Measurements from ENCODE around the gene TRUB1. TPM values are rescaled to one million over a fixed set of nuclear protein-coding genes. Genes with fewer than 3 reads are reported as not detected.
A peak's percentile ranks its signal among the peaks of the same experiment; 100 is the strongest.
"Not testable (repeated sequence)": the region's sequence is repeated elsewhere in the genome, so short reads cannot be mapped to it uniquely, and the experiment has no call there.

The TRUB1 gene
- total RNA-seq = 11.2 TPM

DNA sequence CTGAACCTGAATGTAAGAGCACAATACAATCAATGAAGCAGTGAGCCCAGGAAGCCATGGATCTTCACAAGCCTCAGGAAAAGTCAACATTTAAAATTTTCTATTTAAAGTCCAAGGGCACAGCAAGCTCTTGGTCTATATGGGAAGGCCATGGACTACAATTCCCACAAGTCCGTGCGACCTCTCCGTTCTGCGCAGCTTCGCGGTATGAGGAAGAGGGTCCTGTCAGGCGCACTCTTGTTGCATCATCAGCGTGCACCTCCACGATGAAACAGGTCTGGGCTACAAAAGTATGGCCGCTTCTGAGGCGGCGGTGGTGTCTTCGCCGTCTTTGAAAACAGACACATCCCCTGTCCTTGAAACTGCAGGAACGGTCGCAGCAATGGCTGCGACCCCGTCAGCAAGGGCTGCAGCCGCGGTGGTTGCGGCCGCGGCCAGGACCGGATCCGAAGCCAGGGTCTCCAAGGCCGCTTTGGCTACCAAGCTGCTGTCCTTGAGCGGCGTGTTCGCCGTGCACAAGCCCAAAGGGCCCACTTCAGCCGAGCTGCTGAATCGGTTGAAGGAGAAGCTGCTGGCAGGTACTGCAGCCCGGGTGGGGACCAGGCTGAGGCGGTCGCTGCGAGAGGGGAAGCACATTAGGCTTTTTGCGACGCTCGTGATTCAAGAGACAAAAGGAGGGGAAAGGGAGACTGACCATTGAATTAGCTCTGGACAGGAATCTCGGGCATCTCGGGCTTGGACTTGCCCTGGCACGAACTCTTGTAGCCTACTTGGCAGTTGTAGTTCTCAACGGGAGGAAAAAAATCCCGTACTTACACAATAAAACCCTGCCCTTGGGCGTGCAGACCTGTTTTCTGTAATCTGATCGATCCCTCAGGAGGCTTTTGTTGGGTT, at the start of gene TRUB1:
TRUB1 (plus strand) TSS at position 234 of the 894 bp plus-strand sequence; CDS start at position 293, 59 bp downstream.
- intact Hi-C loops (cut with DNase I) = no loop called here
- ATAC-seq (peak; percentile 100), DNase-seq (ENCODE audit: low spot score) (peak; percentile 95)

DNA sequence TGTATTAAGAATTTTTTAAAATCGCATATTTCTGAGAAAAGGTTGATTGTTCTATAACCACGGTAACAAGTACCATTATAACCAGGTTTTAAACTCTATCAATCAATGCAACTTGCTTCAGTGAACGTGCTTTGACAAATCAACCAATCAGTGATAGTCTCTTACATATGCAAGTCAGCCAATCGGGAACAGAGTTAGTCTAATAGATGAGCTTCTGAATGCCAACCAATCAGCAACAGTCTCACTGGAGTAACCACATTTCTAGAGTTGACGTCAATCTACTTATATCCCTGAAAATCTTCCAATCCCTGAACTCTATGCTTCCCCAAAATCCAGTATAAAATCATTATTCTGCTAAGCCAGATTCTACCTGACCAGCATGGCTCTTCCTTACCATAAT, 44.7 kb upstream of the TRUB1 start:
- DNase-seq (ENCODE audit: low spot score) (no peak), ATAC-seq (no peak)
- intact Hi-C loops (cut with DNase I) = no loop called here

DNA sequence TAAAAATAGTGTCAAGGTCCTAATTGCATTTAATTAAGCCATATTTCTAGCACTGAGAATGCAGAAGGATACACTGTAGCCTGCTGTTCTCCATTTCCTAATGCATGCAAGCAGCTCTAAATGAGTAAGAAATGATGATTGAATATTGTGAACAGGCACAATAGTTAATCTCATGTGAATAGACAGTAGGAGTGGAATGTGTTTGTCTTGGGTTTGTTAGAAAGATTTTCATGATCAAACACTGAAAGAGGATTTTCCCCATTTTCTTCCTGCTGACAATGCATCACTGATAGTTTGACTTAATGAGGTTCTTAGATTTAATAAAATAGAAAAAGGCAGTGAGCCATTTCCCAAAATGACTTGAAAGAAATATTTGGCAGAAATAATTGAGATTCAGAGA, 43.1 kb upstream of the TRUB1 start:
- DNase-seq (ENCODE audit: low spot score) (no peak), ATAC-seq (no peak)
- intact Hi-C loops (cut with DNase I) = no loop called here

DNA sequence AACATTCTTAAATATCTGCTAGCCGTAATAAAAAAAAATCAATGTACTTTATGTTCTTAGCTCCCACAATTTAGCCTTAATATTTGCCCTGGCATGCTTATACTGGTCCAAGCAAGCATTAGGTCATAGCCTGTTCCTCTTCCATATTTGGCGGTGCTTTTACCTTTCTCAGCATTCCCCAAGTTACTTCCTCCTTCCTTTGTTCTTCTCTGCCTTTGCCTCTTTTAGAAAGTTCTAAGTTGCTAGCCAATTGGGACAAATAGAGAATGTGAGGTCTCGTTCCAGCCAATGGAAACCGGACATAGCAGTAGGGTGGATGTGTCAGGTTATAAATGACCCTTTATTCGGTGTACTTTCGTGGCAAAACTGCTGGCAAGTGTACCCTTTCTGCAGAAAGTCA, 41.0 kb upstream of the TRUB1 start:
- ATAC-seq; DNase-seq (ENCODE audit: low spot score); intact Hi-C loops (cut with DNase I): not testable (repeated sequence)

DNA sequence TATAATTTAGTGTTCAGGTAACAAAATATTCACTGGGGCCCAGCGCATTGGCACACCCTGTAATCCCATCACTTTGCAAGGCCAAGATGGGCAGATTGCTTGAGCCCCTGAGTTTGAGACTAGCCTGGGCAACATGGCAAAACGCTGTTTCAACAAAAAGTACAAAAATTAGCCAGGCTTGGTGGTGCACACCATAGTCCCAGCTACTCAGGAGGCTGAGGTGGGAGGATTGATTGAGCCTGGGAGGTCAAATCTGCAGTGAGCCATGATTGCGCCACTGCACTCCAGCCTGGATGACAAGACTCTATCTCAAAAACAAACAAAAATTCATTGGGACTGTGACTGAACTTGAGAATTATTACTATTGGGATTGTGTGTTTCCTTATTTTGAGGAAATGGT, 40.4 kb upstream of the TRUB1 start:
- DNase-seq (ENCODE audit: low spot score) (no peak), ATAC-seq (no peak)
- intact Hi-C loops (cut with DNase I) = no loop called here

DNA sequence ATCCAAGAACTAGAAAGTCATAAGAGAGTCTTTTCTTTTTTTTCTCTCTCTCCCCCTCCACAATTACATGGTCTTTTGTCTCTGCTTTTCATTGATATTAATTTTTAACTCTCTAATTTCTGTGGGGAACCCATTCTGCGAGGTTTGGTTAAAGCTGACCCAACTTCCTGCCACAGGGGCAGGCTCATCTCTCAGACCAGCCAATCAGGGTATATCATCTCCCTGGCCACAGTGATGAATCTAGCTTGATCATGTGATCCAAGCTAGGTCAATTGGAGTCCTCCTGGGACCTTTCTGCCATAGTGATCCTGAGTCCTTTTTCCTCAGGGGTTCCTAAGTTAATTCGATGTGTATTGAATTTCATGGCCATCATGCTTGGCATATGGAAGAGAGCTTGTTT, 38.0 kb upstream of the TRUB1 start:
- intact Hi-C loops (cut with DNase I) = no loop called here
- ATAC-seq (no peak), DNase-seq (ENCODE audit: low spot score) (no peak)

DNA sequence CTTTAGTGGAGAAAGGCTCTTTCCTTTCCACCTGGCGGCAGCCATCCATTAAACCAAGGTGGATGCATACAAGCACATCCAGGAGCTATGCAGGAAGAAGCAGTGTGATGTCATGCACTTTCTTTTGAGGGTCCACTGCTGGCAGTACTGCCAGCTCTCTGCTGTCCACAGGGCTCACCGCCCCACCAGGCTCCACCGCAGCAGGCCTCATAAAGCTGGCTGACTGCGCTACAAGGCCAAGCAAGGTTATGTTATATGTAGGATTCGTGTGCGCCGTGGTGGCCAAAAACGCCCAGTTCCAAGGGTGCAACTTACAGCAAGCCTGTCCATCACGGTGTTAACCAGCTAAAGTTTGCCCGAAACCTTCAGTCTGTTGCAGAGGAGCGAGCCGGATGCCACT, 37.3 kb upstream of the TRUB1 start:
- intact Hi-C loops (cut with DNase I) = no loop called here
- ATAC-seq (no peak), DNase-seq (ENCODE audit: low spot score) (no peak)

DNA sequence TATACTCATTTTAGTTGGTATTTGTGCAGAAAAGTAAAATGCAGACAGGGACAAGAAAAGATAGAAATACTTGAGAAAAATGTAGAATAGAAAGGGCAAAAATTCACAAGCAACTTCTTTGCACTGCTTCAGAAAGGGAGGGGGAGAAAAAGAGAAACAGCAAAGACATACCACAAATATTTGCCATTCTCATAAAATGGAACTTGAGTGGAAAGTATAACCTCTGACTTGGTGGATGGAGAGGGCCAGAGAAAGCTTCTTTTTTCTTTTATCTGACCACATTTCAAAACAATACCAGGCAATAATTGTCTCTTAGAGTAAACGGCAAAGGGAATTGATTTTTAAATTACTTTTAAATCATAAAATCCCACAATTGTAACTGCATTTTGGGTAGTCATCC, 35.8 kb upstream of the TRUB1 start:
- DNase-seq (ENCODE audit: low spot score) (no peak), ATAC-seq (no peak)
- intact Hi-C loops (cut with DNase I) = no loop called here

DNA sequence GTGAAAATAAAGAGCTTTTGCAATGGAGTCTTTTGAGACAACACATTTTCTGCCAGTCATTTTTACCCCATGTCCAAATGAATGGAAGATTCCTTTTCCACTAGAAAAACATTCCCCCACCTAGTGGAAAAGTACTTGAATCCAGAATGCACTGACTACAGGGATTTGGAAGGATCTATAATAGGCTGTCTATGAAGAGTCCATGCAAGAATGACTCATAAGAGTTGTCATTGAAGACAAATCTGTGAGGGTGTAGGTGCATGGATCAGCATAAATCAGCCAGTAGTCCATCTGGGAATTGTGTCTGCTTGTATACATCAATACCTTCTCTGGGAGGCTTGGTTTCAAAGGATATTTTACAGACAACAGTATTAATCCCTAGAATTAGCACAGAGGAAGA, 32.5 kb upstream of the TRUB1 start:
- DNase-seq (ENCODE audit: low spot score) = no peak

DNA sequence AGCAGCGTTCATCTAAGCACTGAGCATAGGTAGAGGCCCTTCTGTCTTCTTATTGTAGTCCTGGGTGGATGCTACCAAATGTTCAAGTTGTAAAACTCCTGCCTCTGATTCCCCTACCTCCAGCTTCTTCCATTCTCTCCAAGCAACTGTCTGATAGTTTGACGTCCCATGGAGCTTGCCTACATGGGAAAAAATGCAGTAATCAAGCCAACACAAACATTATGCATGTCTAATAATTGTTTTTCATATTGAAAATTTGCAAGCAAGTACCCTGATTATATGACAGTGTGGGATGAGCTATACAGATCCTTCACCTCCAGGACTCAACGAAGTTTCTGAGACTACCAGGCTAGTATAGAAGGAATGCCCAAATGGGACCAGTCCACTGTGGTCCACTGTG, 31.0 kb upstream of the TRUB1 start:
- no peak for DNase-seq (ENCODE audit: low spot score)
- intact Hi-C loops (cut with DNase I) = no loop called here
- no peak for ATAC-seq

More for the DNA sequence above, 32.5 kb upstream of the TRUB1 start:
- peak; percentile 38 for ATAC-seq
- intact Hi-C loops (cut with DNase I) = no loop called here

DNA sequence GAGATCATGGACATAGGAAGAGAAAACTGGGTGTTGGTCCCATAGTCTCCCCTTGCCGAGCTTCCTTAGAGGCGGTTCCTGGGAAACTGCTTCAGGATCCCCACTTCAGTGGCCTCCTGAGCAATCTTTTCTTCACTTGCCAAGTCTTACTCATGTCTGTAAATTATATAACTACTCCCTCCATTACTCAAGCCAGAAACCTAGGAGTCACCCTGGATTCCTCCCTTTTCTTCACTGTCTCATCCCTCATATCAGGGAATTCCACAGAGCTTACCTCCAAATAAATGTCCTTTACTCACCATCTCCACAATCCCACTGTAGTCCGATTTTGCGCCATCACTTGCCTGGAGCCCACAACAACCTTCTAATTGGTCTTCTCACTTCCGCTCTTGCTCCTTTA, 29.1 kb upstream of the TRUB1 start:
- DNase-seq (ENCODE audit: low spot score) (no peak), ATAC-seq (no peak)
- intact Hi-C loops (cut with DNase I) = no loop called here

DNA sequence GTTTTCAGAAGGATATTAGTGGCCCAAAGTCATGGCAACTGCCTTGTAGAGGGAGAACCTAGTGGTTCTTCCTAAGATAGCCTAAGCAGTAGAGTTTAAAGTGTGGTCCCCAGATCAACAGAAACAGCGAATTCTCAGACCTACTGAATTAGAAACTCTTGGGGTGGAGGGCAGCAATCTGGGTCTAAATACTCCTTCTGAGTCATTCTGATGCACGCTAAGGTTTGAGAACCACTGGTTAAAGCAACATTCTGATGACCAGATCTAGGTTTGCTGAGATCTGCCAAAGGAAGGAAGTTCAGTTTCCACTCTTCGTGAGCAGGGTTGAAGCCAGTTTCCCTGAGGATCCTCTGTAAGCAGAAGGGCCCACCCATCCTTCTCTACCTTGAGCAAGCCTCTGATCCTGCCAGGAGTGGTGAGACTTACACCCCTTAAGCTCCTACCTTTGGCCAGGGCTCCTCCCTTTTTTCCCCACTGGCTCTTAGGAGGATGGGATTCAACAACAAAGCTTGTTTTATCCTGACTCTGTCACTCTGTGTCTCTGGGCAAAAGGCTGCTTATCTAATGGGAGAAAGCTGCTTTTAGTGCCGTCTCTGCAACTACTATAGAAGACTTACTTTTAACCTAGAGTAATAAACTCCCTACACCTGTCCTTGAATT, 26.8 kb upstream of the TRUB1 start:
- ATAC-seq (no peak), DNase-seq (ENCODE audit: low spot score) (no peak)
- intact Hi-C loops (cut with DNase I) = no loop called here

DNA sequence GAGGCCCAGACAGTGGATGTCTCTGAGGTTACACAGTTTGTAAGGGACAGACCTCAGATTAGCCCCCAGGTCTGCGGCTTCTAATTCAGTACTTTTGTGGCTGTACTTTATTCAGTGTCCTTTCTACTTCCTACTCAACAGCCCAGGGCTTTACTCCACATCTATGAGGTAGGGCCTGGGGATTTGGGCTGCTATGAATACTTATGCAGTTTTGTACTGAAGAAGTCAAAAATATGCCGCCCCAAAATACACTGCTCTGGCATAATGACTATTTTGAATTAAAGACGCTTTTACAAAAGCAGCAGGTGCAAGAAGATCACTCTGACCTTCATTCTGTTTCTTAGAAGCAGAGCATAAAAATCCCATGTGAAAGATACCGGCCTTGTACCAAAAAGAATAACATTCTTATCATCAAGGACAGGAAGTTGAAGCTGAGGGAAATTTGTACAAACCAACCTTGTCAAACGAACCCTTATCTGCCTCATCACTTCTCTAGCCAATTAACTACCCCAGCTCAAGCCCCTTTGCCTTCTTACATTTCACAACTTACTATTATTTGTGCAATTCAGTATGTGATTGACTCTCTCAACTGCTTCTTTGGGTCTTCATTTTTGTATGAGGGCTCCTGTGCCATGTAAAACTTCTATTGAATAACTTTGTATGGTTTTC, 26.1 kb upstream of the TRUB1 start:
- ATAC-seq = no peak
- DNase-seq (ENCODE audit: low spot score) = no peak
- intact Hi-C loops (cut with DNase I) = no loop called here

DNA sequence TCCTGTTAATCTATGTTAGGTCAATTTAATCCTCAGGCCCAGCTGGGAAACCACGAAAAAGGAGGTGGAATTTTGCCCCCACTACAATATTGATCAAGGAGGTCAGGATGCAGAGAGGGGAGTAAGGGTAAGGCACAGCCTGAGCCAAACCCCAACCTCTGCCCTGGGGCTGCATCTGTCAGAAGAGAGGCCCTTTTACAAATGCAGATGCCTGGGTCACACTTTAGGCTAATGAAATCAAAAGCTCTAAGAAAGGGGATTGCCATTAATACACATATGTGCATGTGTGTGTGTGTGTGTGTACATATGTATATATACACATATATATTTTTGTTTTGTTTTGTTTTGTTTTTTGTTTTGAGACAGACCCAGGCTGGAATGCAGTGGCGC, 25.5 kb upstream of the TRUB1 start:
- DNase-seq (ENCODE audit: low spot score) (no peak), ATAC-seq (no peak)
- intact Hi-C loops (cut with DNase I) = no loop called here

DNA sequence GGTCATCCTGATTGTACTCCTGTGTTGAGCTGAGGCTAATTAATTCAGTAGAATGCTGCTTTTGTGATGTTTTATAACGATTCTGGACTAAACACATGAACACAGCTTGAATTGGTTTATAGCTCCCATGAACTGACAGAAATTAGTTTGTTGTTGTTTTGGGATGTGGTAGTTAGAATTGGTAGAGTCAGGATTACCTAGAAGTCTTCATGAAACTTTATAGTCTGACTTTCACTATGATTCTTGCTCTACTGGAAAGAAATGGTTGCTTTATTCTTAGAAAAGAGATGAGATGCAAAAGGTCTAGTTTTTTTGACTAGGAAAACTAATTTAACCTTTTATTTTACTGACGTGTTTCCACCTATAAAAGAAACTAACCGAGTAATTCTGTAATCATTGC, 23.4 kb upstream of the TRUB1 start:
- DNase-seq (ENCODE audit: low spot score) (no peak), ATAC-seq (no peak)
- intact Hi-C loops (cut with DNase I) = no loop called here

DNA sequence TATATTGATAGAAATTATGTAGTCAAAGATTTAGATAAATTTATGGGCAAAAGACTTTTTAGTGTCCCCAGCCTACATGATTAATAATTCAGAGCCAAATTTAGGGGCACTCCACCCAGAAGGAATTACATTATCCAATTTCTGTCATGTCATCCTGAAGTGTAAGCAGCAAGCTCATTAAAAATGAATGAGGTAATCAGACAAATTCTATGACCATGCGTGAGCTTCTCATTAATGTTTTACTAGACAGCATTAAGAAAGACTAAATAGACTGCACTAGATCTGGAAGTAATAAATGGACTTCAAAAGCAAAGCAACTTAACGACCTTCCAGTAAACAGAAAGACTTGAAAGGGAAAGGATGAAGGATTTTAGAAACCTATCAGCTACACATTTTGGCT, 22.7 kb upstream of the TRUB1 start:
- DNase-seq (ENCODE audit: low spot score) (no peak), ATAC-seq (no peak)
- intact Hi-C loops (cut with DNase I) = no loop called here

DNA sequence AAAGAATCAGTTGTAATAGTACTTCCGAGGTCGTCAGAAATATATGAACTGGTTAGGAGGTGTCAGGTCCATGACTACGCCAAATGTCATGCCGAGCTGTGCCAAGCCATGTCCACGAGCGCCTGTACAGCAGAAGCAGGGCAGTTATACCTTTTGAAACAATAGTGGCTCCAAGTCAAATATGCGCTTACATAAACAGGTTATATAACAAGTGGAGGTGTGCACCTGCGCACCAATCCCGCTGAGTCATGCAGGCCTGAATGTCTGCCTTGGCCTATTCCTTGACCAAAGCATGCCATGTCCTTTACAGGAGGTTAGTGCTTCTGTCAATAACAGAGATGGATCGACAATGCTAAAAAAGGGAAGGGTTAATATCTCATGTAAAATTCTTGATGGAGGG, 21.3 kb upstream of the TRUB1 start:
- ATAC-seq = no peak
- intact Hi-C loops (cut with DNase I) = no loop called here
- DNase-seq (ENCODE audit: low spot score) = no peak

DNA sequence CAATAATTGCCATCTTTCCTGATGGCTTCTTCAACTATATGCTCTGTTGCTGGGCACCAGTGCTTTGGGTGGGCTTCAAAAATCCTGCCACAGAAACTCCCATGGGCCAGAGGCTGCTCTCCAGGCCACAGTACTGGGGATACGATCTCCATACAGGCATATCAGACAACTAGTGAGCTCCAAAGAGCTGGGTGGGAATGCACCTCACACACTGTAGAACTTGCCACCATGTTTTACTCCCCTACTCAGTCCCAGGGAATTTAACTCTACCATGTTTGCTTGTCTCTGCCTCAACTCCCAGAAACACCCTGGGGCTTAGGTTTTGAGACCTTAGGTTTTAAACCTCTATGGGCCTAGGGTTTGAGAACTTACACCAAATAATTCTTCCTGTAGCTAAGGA, 20.5 kb upstream of the TRUB1 start:
- no peak for ATAC-seq
- DNase-seq (ENCODE audit: low spot score) = no peak
- intact Hi-C loops (cut with DNase I) = no loop called here

DNA sequence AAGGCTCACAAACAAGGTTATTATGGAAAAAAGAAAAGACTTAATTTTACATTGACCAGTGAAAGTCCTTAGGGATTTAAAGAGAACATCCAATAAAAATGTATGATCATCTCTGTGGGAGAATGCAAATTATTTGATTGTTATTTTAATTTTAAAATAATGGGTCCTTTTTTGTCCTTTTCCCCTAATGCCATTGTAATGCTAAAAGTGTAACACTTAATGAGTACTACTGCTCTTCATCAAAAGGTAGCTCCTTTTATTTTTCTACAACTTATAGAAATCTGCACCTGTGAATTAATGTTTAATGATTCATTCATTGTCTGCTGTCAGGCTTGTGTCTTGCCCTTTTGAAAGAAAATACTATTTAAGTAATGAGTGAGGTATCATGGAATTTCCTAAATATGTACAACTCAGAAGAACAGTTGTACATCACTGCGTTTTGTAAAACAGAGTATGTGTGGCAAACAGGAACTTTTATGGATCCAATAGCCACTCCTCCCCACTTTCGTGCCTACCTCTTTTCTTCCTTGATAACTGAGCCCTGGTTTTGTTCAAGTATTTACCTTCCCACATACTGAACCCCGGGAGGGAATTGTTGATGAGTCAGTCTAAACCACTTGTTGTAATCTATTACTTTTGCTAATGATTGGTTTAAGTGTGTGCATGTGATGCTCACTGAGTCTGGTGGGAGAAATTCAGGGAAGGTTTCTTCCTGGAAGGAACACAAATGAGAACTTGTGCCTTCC, 19.9 kb upstream of the TRUB1 start:
- ATAC-seq (no peak), DNase-seq (ENCODE audit: low spot score) (no peak)
- intact Hi-C loops (cut with DNase I) = no loop called here

Data from sciatic nerve (tissue), 2 donors.